GM20000 (cell line): Measurements from ENCODE around the gene UBL7.

Experiments
- DNase-seq: peaks from one replicate; pipeline ENCODE4 v3.0.0; 2012; ENCODE audit warnings: low spot score
- CTCF ChIP-seq: IDR thresholded peaks from 2 replicates; pipeline ENCODE4 v1.5.1; 2012; ENCODE audit warnings: mild to moderate bottlenecking, control low read depth; ENCODE audit errors: extremely low read depth, missing control alignments

The UBL7 gene

GRCh38 chr15:74415966-74416916, 44.7 kb downstream of the UBL7 start:
- TF ChIP-seq CTCF, result no peak
- no peak for DNase-seq

GRCh38 chr15:74414603-74415338, 46.2 kb downstream of the UBL7 start:
- no peak for TF ChIP-seq CTCF
- no peak for DNase-seq

GRCh38 chr15:74414081-74414580, 46.8 kb downstream of the UBL7 start:
- TF ChIP-seq CTCF, result no peak
- no peak for DNase-seq

GRCh38 chr15:74413350-74414080, 47.4 kb downstream of the UBL7 start:
- no peak for TF ChIP-seq CTCF
- no peak for DNase-seq

- no peak for DNase-seq
- no peak for TF ChIP-seq CTCF
These were observed 48.8 kb downstream of the UBL7 start for GRCh38 chr15:74412159-74412558.

- TF ChIP-seq CTCF, result no peak
- DNase-seq, result no peak
These were observed 49.3 kb downstream of the UBL7 start for GRCh38 chr15:74411686-74412085.
